GM23338 (cell line): ENCODE measurements around the gene RBBP7.

ENCODE experiments used
- EZH2 ChIP-seq: fragments of 200-600 bp; sonication (generic); IDR thresholded peaks from one replicate; pipeline ENCODE4 v1.8.0; 2017; ENCODE audit warnings: antibody characterized with exemption, mild to moderate bottlenecking, low read depth; ENCODE audit not compliant: unreplicated experiment
- JUNB ChIP-seq: IDR thresholded peaks from one replicate; pipeline ENCODE4 v1.6.1; 2016; ENCODE audit warnings: antibody characterized with exemption; ENCODE audit not compliant: unreplicated experiment
- TF ChIP-seq, protein P1 (sequence below), 2 experiments: fragments of 200-600 bp in 1 of 2; sonication (generic) in 1 of 2; conservative IDR thresholded peaks; 2 replicates each; pipeline versions ENCODE4 v1.5.1 to v1.6.1; 2016 to 2017; ENCODE audit warnings: antibody characterized with exemption in 2 of 2, low read depth in 2 of 2, mild to moderate bottlenecking in 2 of 2, moderate library complexity in 1 of 2
- TF ChIP-seq, protein P2 (sequence below): IDR thresholded peaks from one replicate; pipeline ENCODE4 v1.6.1; 2018; ENCODE audit warnings: antibody characterized with exemption; ENCODE audit not compliant: unreplicated experiment
- TF ChIP-seq, protein P3 (sequence below): IDR thresholded peaks from 2 replicates; pipeline ENCODE4 v1.6.1; 2016; ENCODE audit warnings: antibody characterized with exemption

DNA sequence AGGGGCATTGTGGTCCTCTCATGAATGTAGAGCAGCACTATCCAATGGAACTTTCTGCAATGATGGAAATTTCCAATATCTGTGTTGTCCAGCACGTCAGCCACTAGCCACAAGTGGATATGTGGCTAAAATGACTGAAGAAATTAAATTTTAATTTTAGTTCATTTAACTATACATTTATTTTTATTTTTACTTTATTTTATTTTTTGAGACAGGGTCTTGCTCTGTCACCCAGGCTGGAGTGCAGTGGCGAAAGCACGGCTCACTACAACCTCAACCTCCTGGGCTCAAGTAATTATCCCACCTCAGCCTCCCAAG, 13.3 kb upstream of the RBBP7 start:
- TF ChIP-seq, protein P1, sequence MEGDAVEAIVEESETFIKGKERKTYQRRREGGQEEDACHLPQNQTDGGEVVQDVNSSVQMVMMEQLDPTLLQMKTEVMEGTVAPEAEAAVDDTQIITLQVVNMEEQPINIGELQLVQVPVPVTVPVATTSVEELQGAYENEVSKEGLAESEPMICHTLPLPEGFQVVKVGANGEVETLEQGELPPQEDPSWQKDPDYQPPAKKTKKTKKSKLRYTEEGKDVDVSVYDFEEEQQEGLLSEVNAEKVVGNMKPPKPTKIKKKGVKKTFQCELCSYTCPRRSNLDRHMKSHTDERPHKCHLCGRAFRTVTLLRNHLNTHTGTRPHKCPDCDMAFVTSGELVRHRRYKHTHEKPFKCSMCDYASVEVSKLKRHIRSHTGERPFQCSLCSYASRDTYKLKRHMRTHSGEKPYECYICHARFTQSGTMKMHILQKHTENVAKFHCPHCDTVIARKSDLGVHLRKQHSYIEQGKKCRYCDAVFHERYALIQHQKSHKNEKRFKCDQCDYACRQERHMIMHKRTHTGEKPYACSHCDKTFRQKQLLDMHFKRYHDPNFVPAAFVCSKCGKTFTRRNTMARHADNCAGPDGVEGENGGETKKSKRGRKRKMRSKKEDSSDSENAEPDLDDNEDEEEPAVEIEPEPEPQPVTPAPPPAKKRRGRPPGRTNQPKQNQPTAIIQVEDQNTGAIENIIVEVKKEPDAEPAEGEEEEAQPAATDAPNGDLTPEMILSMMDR (conservative IDR thresholded peaks at IDR 0.05; ENCODE audit: low read depth in 2 of 2), result no peak
- TF ChIP-seq, protein P2, sequence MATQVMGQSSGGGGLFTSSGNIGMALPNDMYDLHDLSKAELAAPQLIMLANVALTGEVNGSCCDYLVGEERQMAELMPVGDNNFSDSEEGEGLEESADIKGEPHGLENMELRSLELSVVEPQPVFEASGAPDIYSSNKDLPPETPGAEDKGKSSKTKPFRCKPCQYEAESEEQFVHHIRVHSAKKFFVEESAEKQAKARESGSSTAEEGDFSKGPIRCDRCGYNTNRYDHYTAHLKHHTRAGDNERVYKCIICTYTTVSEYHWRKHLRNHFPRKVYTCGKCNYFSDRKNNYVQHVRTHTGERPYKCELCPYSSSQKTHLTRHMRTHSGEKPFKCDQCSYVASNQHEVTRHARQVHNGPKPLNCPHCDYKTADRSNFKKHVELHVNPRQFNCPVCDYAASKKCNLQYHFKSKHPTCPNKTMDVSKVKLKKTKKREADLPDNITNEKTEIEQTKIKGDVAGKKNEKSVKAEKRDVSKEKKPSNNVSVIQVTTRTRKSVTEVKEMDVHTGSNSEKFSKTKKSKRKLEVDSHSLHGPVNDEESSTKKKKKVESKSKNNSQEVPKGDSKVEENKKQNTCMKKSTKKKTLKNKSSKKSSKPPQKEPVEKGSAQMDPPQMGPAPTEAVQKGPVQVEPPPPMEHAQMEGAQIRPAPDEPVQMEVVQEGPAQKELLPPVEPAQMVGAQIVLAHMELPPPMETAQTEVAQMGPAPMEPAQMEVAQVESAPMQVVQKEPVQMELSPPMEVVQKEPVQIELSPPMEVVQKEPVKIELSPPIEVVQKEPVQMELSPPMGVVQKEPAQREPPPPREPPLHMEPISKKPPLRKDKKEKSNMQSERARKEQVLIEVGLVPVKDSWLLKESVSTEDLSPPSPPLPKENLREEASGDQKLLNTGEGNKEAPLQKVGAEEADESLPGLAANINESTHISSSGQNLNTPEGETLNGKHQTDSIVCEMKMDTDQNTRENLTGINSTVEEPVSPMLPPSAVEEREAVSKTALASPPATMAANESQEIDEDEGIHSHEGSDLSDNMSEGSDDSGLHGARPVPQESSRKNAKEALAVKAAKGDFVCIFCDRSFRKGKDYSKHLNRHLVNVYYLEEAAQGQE, result no peak
- TF ChIP-seq EZH2 (no peak), JUNB (no peak)
- TF ChIP-seq, protein P3, sequence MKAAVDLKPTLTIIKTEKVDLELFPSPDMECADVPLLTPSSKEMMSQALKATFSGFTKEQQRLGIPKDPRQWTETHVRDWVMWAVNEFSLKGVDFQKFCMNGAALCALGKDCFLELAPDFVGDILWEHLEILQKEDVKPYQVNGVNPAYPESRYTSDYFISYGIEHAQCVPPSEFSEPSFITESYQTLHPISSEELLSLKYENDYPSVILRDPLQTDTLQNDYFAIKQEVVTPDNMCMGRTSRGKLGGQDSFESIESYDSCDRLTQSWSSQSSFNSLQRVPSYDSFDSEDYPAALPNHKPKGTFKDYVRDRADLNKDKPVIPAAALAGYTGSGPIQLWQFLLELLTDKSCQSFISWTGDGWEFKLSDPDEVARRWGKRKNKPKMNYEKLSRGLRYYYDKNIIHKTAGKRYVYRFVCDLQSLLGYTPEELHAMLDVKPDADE, result no peak
